Measurements from ENCODE around the gene C1orf159.

The C1orf159 gene

GRCh38 chr1:1075148-1075935 lies 40.5 kb downstream of the C1orf159 start:
- no peak for DNase-seq (ENCODE audit: low read depth)
- no peak overlapping the region for H3K4me3 ChIP-seq (replicated peaks; ENCODE audit: low read depth, low read length)

GRCh38 chr1:1074631-1075147 lies 41.2 kb downstream of the C1orf159 start:
- TF ChIP-seq CTCF (IDR thresholded peaks at IDR 0.05; ENCODE audit: low read length, missing control alignments): no peak
- DNase-seq (ENCODE audit: low read depth): no peak
- H3K4me3 ChIP-seq (replicated peaks; ENCODE audit: low read depth, low read length): no peak overlapping the region

More at GRCh38 chr1:1075148-1075935, 40.5 kb downstream of the C1orf159 start:
- TF ChIP-seq CTCF (IDR thresholded peaks at IDR 0.05; ENCODE audit: low read length, missing control alignments): no peak

- DNase-seq (ENCODE audit: low read depth): no peak
- no peak for TF ChIP-seq CTCF (IDR thresholded peaks at IDR 0.05; ENCODE audit: low read length, missing control alignments)
- no peak within 1 kb of the TSS for H3K4me3 ChIP-seq (replicated peaks; ENCODE audit: low read depth, low read length)
These were observed 41.9 kb downstream of the C1orf159 start, which contains the start of gene RNF223 for GRCh38 chr1:1073743-1074587. Gene RNF223 (minus strand): TSS chr1:1074306. CDS start chr1:1072566, 1,740 bp downstream.

- H3K4me3 ChIP-seq (replicated peaks; ENCODE audit: low read depth, low read length): no peak overlapping the region
- no peak for TF ChIP-seq CTCF (IDR thresholded peaks at IDR 0.05; ENCODE audit: low read length, missing control alignments)
- DNase-seq (ENCODE audit: low read depth): no peak
These were observed 42.8 kb downstream of the C1orf159 start for GRCh38 chr1:1072849-1073742.

- H3K4me3 ChIP-seq (replicated peaks; ENCODE audit: low read depth, low read length): no peak overlapping the region
- TF ChIP-seq CTCF (IDR thresholded peaks at IDR 0.05; ENCODE audit: low read length, missing control alignments): no peak
- DNase-seq (ENCODE audit: low read depth): no peak
These were observed 43.5 kb downstream of the C1orf159 start for GRCh38 chr1:1072299-1072848.

Measured in fibroblast of pulmonary artery (primary cell).